PC-3 (cell line): ENCODE results near the gene TMEM139. TPM values are rescaled to one million over a fixed set of nuclear protein-coding genes. Genes with fewer than 3 reads are reported as not detected.

Experiments used
- ATAC-seq: fragments of 200-7000 bp; cut with Tn5 transposase; 2 replicates; pipeline ENCODE4 v1.9.1; 2020; ENCODE audit warnings: mild to moderate bottlenecking, moderate library complexity
- BruUV-seq: library from RNA; stranded (reverse); fragments of 400-500 nt; replicated peaks from 2 replicates; lab custom pipeline; 2021; lab: Mats Ljungman, UMichigan
- CTCF ChIA-PET: fragments of 300-600 bp; sonication (Branson Sonifier 250); formaldehyde crosslinking; loops from one replicate; lab custom pipeline; 2022; ENCODE audit warnings: antibody characterized with exemption; lab: Charles Lee
- POLR2A ChIA-PET: fragments of 300-600 bp; sonication (Branson Sonifier 250); formaldehyde crosslinking; loops from one replicate; lab custom pipeline; 2022; ENCODE audit warnings: antibody characterized with exemption; ENCODE audit not compliant: unreplicated experiment; lab: Charles Lee
- DNase-seq: peaks from one replicate; pipeline ENCODE4 v3.0.0-alpha.2; 2015
- H2AFZ ChIP-seq: fragments of 300-600 bp; sonication (generic); 2 replicates; pipeline ENCODE4 v1.6.0; 2016; ENCODE audit warnings: antibody characterized with exemption, low read length
- H3F3A ChIP-seq: fragments of 300-600 bp; sonication (generic); one replicate; pipeline ENCODE4 v1.6.0; 2017; ENCODE audit warnings: antibody characterized with exemption, low read length, control low read depth, mild to moderate bottlenecking; ENCODE audit not compliant: unreplicated experiment
- H3K27ac ChIP-seq: fragments of 300-600 bp; sonication (generic); 2 replicates; pipeline ENCODE4 v1.5.1; 2016; ENCODE audit warnings: mild to moderate bottlenecking, low read length
- H3K27me3 ChIP-seq: fragments of 300-600 bp; sonication (generic); 2 replicates; pipeline ENCODE4 v1.6.1; 2016; ENCODE audit warnings: low read length, mixed read lengths
- H3K36me3 ChIP-seq: fragments of 300-600 bp; sonication (generic); 2 replicates; pipeline ENCODE4 v1.6.1; 2016; ENCODE audit warnings: low read depth, mixed run types, low read length, mixed read lengths
- H3K4me1 ChIP-seq: fragments of 300-600 bp; sonication (generic); 2 replicates; pipeline ENCODE4 v1.5.1; 2016; ENCODE audit warnings: low read length; ENCODE audit not compliant: insufficient read depth
- H3K4me2 ChIP-seq: fragments of 300-600 bp; sonication (generic); 2 replicates; pipeline ENCODE4 v1.6.0; 2016; ENCODE audit warnings: low read length
- H3K4me3 ChIP-seq: fragments of 300-600 bp; sonication (generic); 2 replicates; pipeline ENCODE4 v1.5.1; 2016; ENCODE audit warnings: mild to moderate bottlenecking, low read length, mixed read lengths
- H3K79me2 ChIP-seq: fragments of 300-600 bp; sonication (generic); 2 replicates; pipeline ENCODE4 v1.6.1; 2017; ENCODE audit warnings: low read length, mixed read lengths
- H3K9ac ChIP-seq: fragments of 300-600 bp; sonication (generic); 2 replicates; pipeline ENCODE4 v1.6.0; 2016; ENCODE audit warnings: mild to moderate bottlenecking, low read length
- H3K9me2 ChIP-seq: fragments of 300-600 bp; sonication (generic); replicated peaks from 2 replicates; pipeline ENCODE4 v1.6.1; 2016; ENCODE audit warnings: mixed run types, low read length, mixed read lengths
- H3K9me3 ChIP-seq: fragments of 300-600 bp; sonication (generic); 2 replicates; pipeline ENCODE4 v1.6.1; 2016; ENCODE audit warnings: low read length, mixed read lengths
- H4K20me1 ChIP-seq: fragments of 300-600 bp; sonication (generic); 2 replicates; pipeline ENCODE4 v1.6.1; 2016; ENCODE audit warnings: low read length, mixed read lengths
- CTCF ChIP-seq: fragments of 300-600 bp; sonication (generic); conservative IDR thresholded peaks from 2 replicates; pipeline ENCODE4 v1.5.1; 2017; ENCODE audit warnings: antibody characterized with exemption, low read depth, mild to moderate bottlenecking, low read length
- EZH2 ChIP-seq: fragments of 300-600 bp; sonication (generic); IDR thresholded peaks from one replicate; pipeline ENCODE4 v1.6.1; 2017; ENCODE audit warnings: antibody characterized with exemption, mild to moderate bottlenecking, low read length; ENCODE audit not compliant: unreplicated experiment
- EZH2phosphoT487 ChIP-seq: fragments of 300-600 bp; sonication (generic); IDR thresholded peaks from 2 replicates; pipeline ENCODE4 v1.6.1; 2018; ENCODE audit warnings: mild to moderate bottlenecking, antibody characterized with exemption, low read length, borderline replicate concordance
- intact Hi-C: fragments of 100-400 bp; cut with micrococcal nuclease; formaldehyde crosslinking; loops from 2 replicates; pipeline ENCODE4 v1.9.0; 2023
- total RNA-seq: library from RNA; depleted of rRNA; stranded (reverse); fragments of >200 nt; gene quantifications from 2 replicates; pipeline ENCODE4 v1.2.3, GENCODE V29; 2014

The TMEM139 gene
- total RNA-seq, 1 experiment from 2014 or later, result 5.2 TPM

- Histone ChIP-seq H4K20me1 (peaks cover 12% of the 10 kb centered on the region), H3K9me2 (no peaks in the 10 kb centered on the region), H3K79me2 (peaks cover 27% of the 10 kb centered on the region), H3K4me1 (peaks cover 47% of the 10 kb centered on the region), H3K4me3 (peak overlapping the region; percentile 19; the same call in 1 of the 2 replicates), H3K36me3 (peaks cover 84% of the 10 kb centered on the region), H3K27me3 (no peaks in the 10 kb centered on the region), H3F3A (peaks cover 8% of the 10 kb centered on the region), H2AFZ (no peak overlapping the region), H3K9me3 (no peaks in the 10 kb centered on the region), H3K4me2 (peak overlapping the region; percentile 58), H3K9ac (peak overlapping the region; percentile 28), H3K27ac (peak overlapping the region; percentile 77)
- DNase-seq, result peak; percentile 88
- CTCF ChIA-PET, result interaction anchor here (0.5 to 1.3 kb wide), 5 partner anchors 38 to 171 kb away, joined by 3 to 15 read pairs (median 4); partner anchors contain the start of gene GSTK1
- intact Hi-C loops, result loop anchor here (1.0 kb wide), 4 partner anchors 13 to 61 kb away; partner anchors contain the start of gene CASP2
- TF ChIP-seq EZH2, result no peak
- TF ChIP-seq EZH2phosphoT487, result no peak
- no peak for TF ChIP-seq CTCF
- POLR2A ChIA-PET, result interaction anchor here (0.5 to 0.8 kb wide), 7 partner anchors 11 to 143 kb away, joined by 3 to 7 read pairs (median 5); partner anchors contain the start of gene FAM131B
- peak; percentile 87 for ATAC-seq
- BruUV-seq, result TSS peak; percentile 1
These were observed 16.5 kb downstream of the TMEM139 start for GRCh38 chr7:143300959-143301935.

GRCh38 chr7:143303733-143304132 is 19.0 kb downstream of the TMEM139 start:
- no peak for DNase-seq

More at GRCh38 chr7:143303733-143304132, 19.0 kb downstream of the TMEM139 start:
- H4K20me1 ChIP-seq, result peaks cover 5% of the 10 kb centered on the region
- ATAC-seq, result no peak
- H3K9me3 ChIP-seq, result no peaks in the 10 kb centered on the region
- no peak overlapping the region for H3K4me3 ChIP-seq
- H3K9ac ChIP-seq, result no peak overlapping the region
- peaks cover 36% of the 10 kb centered on the region for H3K4me1 ChIP-seq
- no peaks in the 10 kb centered on the region for H3K27me3 ChIP-seq
- CTCF ChIA-PET, result no interaction called here
- no peaks in the 10 kb centered on the region for H3K9me2 ChIP-seq
- no peak overlapping the region for H2AFZ ChIP-seq
- POLR2A ChIA-PET, result no interaction called here
- no TSS peak for BruUV-seq
- TF ChIP-seq CTCF, result no peak
- no peak for TF ChIP-seq EZH2
- no peak for TF ChIP-seq EZH2phosphoT487
- intact Hi-C loops, result no loop called here
- H3K4me2 ChIP-seq, result no peak overlapping the region
- H3K27ac ChIP-seq, result no peak overlapping the region
- peaks cover 7% of the 10 kb centered on the region; the same call in 1 of the 2 replicates for H3K79me2 ChIP-seq
- peaks cover 83% of the 10 kb centered on the region for H3K36me3 ChIP-seq
- peaks cover 8% of the 10 kb centered on the region for H3F3A ChIP-seq
